ENCODE results near the gene SAMD1. TPM values are rescaled to one million over a fixed set of nuclear protein-coding genes. Genes with fewer than 3 reads are reported as not detected.
A peak's percentile ranks its signal among the peaks of the same experiment; 100 is the strongest.

Gene SAMD1
- total RNA-seq, 1 donor: 27.9 TPM

GRCh38 chr19:14111486-14111885, 20.9 kb upstream of the SAMD1 start:
- H3K27me3 ChIP-seq (ENCODE audit: insufficient read depth, low read length): no peaks in the 10 kb centered on the region
- H3K9me3 ChIP-seq (ENCODE audit: low read depth, low read length): no peaks in the 10 kb centered on the region
- H3K27ac ChIP-seq (ENCODE audit: low read depth, low read length): no peak overlapping the region
- H3K4me2 ChIP-seq (ENCODE audit: insufficient read depth, low read length): no peak overlapping the region
- peaks cover 11% of the 10 kb centered on the region for H4K20me1 ChIP-seq (ENCODE audit: insufficient read depth, low read length)
- H3K36me3 ChIP-seq (ENCODE audit: insufficient read depth, low read length): peaks cover 13% of the 10 kb centered on the region
- peaks cover 79% of the 10 kb centered on the region for H3K79me2 ChIP-seq (ENCODE audit: insufficient read depth, low read length)
- TF ChIP-seq CTCF (IDR thresholded peaks at IDR 0.05; ENCODE audit: extremely low read depth, low read depth, low read length): no peak
- no peak overlapping the region for H3K4me3 ChIP-seq (ENCODE audit: insufficient read depth, low read length)
- H2AFZ ChIP-seq (ENCODE audit: low read length): no peak overlapping the region
- H3K4me1 ChIP-seq (ENCODE audit: insufficient read depth, low read length): peaks cover 30% of the 10 kb centered on the region
- DNase-seq (ENCODE audit: insufficient read length, low spot score, missing footprints): peak; percentile 6

- Histone ChIP-seq H3K4me3 (ENCODE audit: insufficient read depth, low read length) (no peak overlapping the region), H3K27ac (ENCODE audit: low read depth, low read length) (no peak overlapping the region), H3K9me3 (ENCODE audit: low read depth, low read length) (no peaks in the 10 kb centered on the region), H3K4me2 (ENCODE audit: insufficient read depth, low read length) (no peak overlapping the region), H3K4me1 (ENCODE audit: insufficient read depth, low read length) (peaks cover 22% of the 10 kb centered on the region), H3K27me3 (ENCODE audit: insufficient read depth, low read length) (no peaks in the 10 kb centered on the region), H3K79me2 (ENCODE audit: insufficient read depth, low read length) (peaks cover 71% of the 10 kb centered on the region), H4K20me1 (ENCODE audit: insufficient read depth, low read length) (peaks cover 4% of the 10 kb centered on the region), H3K36me3 (ENCODE audit: insufficient read depth, low read length) (peaks cover 18% of the 10 kb centered on the region), H2AFZ (ENCODE audit: low read length) (no peak overlapping the region)
- TF ChIP-seq CTCF (IDR thresholded peaks at IDR 0.05; ENCODE audit: extremely low read depth, low read depth, low read length): no peak
- peak; percentile 56 for DNase-seq (ENCODE audit: insufficient read length, low spot score, missing footprints)
These were observed 20.1 kb upstream of the SAMD1 start for GRCh38 chr19:14110650-14111049.

GRCh38 chr19:14107581-14108461, 17.3 kb upstream of the SAMD1 start:
- H3K79me2 ChIP-seq (ENCODE audit: insufficient read depth, low read length): peaks cover 43% of the 10 kb centered on the region
- no peak for TF ChIP-seq CTCF (IDR thresholded peaks at IDR 0.05; ENCODE audit: extremely low read depth, low read depth, low read length)
- peaks cover 31% of the 10 kb centered on the region for H3K36me3 ChIP-seq (ENCODE audit: insufficient read depth, low read length)
- H3K4me3 ChIP-seq (ENCODE audit: insufficient read depth, low read length): no peak overlapping the region
- H3K27ac ChIP-seq (ENCODE audit: low read depth, low read length): peak overlapping the region; percentile 65
- H3K4me1 ChIP-seq (ENCODE audit: insufficient read depth, low read length): peaks cover 7% of the 10 kb centered on the region
- H3K27me3 ChIP-seq (ENCODE audit: insufficient read depth, low read length): no peaks in the 10 kb centered on the region
- H3K9me3 ChIP-seq (ENCODE audit: low read depth, low read length): no peaks in the 10 kb centered on the region
- peaks cover 4% of the 10 kb centered on the region for H4K20me1 ChIP-seq (ENCODE audit: insufficient read depth, low read length)
- no peak overlapping the region for H2AFZ ChIP-seq (ENCODE audit: low read length)
- H3K4me2 ChIP-seq (ENCODE audit: insufficient read depth, low read length): no peak overlapping the region
- DNase-seq (ENCODE audit: insufficient read length, low spot score, missing footprints): peak; percentile 90

GRCh38 chr19:14106840-14107239, 16.3 kb upstream of the SAMD1 start:
- Histone ChIP-seq H3K27me3 (ENCODE audit: insufficient read depth, low read length) (no peaks in the 10 kb centered on the region), H4K20me1 (ENCODE audit: insufficient read depth, low read length) (peaks cover 4% of the 10 kb centered on the region), H3K9me3 (ENCODE audit: low read depth, low read length) (no peaks in the 10 kb centered on the region), H3K27ac (ENCODE audit: low read depth, low read length) (peak overlapping the region; percentile 65), H3K79me2 (ENCODE audit: insufficient read depth, low read length) (peaks cover 33% of the 10 kb centered on the region), H3K4me3 (ENCODE audit: insufficient read depth, low read length) (no peak overlapping the region), H3K36me3 (ENCODE audit: insufficient read depth, low read length) (peaks cover 40% of the 10 kb centered on the region), H3K4me2 (ENCODE audit: insufficient read depth, low read length) (no peak overlapping the region), H2AFZ (ENCODE audit: low read length) (no peak overlapping the region), H3K4me1 (ENCODE audit: insufficient read depth, low read length) (peaks cover 10% of the 10 kb centered on the region)
- DNase-seq (ENCODE audit: insufficient read length, low spot score, missing footprints): peak; percentile 27
- TF ChIP-seq CTCF (IDR thresholded peaks at IDR 0.05; ENCODE audit: extremely low read depth, low read depth, low read length): no peak

All from osteoblast (primary cell).